ENCODE measurements around the gene IER5L. TPM values are rescaled to one million over a fixed set of nuclear protein-coding genes. Genes with fewer than 3 reads are reported as not detected.

Gene IER5L
- total RNA-seq, 1 donor from 2014 or later: 36.0 TPM

DNA sequence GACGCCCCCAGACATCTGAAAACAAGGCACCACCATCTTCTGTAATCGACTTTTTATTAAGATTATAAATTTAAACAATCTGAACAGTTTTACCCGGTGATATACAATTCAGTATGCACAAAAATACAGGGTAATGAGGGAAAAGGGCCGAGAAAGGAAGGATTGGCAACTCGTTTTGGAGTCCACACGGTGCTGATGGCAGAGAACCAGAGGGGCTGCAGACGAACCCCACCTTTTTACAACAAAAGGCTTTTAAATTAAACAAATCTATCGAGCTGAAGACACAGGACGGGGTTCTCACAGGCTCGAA is 2.6 kb downstream of the IER5L start:
- H3K27ac Mint-ChIP-seq (ENCODE audit: unreplicated experiment): peak overlapping the region; percentile 81
- peaks cover 12% of the 10 kb centered on the region for H3K9me3 Mint-ChIP-seq (ENCODE audit: unreplicated experiment)
- TF ChIP-seq, protein P1, sequence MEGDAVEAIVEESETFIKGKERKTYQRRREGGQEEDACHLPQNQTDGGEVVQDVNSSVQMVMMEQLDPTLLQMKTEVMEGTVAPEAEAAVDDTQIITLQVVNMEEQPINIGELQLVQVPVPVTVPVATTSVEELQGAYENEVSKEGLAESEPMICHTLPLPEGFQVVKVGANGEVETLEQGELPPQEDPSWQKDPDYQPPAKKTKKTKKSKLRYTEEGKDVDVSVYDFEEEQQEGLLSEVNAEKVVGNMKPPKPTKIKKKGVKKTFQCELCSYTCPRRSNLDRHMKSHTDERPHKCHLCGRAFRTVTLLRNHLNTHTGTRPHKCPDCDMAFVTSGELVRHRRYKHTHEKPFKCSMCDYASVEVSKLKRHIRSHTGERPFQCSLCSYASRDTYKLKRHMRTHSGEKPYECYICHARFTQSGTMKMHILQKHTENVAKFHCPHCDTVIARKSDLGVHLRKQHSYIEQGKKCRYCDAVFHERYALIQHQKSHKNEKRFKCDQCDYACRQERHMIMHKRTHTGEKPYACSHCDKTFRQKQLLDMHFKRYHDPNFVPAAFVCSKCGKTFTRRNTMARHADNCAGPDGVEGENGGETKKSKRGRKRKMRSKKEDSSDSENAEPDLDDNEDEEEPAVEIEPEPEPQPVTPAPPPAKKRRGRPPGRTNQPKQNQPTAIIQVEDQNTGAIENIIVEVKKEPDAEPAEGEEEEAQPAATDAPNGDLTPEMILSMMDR (IDR thresholded peaks at IDR 0.05; ENCODE audit: partially characterized antibody, unreplicated experiment): no peak
- peaks cover 24% of the 10 kb centered on the region for H3K4me1 Mint-ChIP-seq (ENCODE audit: low read depth, unreplicated experiment)
- DNase-seq: no peak
- no peaks in the 10 kb centered on the region for H3K36me3 Mint-ChIP-seq (ENCODE audit: unreplicated experiment)
- H3K27me3 Mint-ChIP-seq (ENCODE audit: unreplicated experiment): peaks cover 17% of the 10 kb centered on the region
- peak overlapping the region; percentile 88 for H3K4me3 Mint-ChIP-seq (ENCODE audit: unreplicated experiment)

DNA sequence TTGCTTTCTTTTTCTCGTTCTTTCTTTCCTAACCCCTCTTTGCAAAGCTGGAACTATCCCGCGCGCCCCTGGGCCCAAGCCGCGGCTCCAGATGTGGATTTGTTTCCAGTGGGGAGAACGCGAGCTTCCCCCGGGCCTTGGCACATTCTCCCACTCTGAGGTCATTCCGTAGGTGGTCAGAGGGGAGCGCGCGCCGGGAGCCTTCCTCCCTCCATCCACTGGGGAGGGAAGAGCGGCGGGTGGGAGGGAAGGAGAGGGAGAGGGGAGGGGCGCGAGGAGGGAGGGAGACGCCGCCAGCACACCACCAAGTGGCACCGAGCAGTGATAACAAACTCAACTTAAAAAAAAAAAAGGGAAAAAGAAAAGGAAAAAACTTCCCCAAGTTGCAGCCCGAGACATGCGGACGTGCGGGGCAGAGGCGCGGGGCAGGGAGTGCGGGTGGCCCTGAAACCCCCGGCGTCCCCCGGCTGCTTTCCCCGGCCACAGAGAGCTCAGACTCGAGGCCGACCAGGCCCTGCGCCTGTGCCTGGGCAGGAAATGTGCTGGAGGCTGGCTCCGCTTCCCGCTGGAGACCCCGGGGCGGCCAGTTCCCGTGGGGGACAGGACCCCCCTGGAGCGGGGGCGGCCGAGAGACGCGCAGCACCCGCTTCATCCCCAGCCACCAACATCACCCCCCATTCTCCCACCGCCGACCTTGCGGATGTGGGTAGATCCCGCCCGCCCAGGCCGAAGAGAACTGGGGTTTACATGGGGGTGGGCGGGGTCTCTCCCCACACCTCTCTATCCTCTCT is 3.1 kb downstream of the IER5L start:
- peaks cover 15% of the 10 kb centered on the region for H3K27me3 Mint-ChIP-seq (ENCODE audit: unreplicated experiment)
- peaks cover 10% of the 10 kb centered on the region for H3K9me3 Mint-ChIP-seq (ENCODE audit: unreplicated experiment)
- H3K4me3 Mint-ChIP-seq (ENCODE audit: unreplicated experiment): peak overlapping the region; percentile 88
- DNase-seq: peak; percentile 71
- peaks cover 26% of the 10 kb centered on the region for H3K4me1 Mint-ChIP-seq (ENCODE audit: low read depth, unreplicated experiment)
- H3K36me3 Mint-ChIP-seq (ENCODE audit: unreplicated experiment): no peaks in the 10 kb centered on the region
- TF ChIP-seq, protein P1 (IDR thresholded peaks at IDR 0.05; ENCODE audit: partially characterized antibody, unreplicated experiment): no peak
- H3K27ac Mint-ChIP-seq (ENCODE audit: unreplicated experiment): peak overlapping the region; percentile 90

DNA sequence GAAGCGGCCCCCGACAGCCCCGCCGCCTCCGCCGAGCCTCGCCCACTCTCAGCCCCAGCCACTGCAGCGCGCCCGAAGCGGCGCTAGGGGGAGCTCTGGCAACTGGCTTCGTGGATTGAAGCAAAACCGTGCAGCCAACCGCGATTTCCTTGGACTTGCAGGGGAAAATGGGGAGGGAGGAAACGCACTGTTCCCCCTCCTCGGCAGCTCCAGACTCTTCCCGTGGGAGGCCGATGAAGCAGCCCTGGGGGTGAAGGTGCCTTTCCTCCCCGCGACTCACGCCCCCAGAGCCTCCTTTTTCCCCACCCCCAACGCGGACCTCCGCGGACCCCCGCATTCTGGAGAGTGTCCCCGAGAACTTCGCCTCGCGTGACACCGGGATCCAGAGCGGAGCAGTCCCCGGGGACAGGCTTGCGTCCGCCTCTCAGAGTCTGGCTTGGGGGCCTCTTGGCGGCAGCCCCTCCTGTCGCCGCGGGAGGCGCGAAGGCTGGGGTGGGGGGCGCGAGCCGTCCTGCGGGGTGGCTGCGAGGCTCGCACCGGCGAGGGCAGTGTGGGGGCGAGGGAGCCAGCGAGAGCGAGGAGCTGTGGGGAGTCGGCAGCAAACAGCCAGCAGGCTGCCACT is 3.8 kb downstream of the IER5L start:
- peak overlapping the region; percentile 85 for H3K4me3 Mint-ChIP-seq (ENCODE audit: unreplicated experiment)
- peaks cover 11% of the 10 kb centered on the region for H3K27me3 Mint-ChIP-seq (ENCODE audit: unreplicated experiment)
- DNase-seq: peak; percentile 92
- H3K4me1 Mint-ChIP-seq (ENCODE audit: low read depth, unreplicated experiment): peaks cover 26% of the 10 kb centered on the region
- H3K27ac Mint-ChIP-seq (ENCODE audit: unreplicated experiment): peak overlapping the region; percentile 28
- no peaks in the 10 kb centered on the region for H3K36me3 Mint-ChIP-seq (ENCODE audit: unreplicated experiment)
- peaks cover 10% of the 10 kb centered on the region for H3K9me3 Mint-ChIP-seq (ENCODE audit: unreplicated experiment)
- TF ChIP-seq, protein P1 (IDR thresholded peaks at IDR 0.05; ENCODE audit: partially characterized antibody, unreplicated experiment): peak; percentile 96

DNA sequence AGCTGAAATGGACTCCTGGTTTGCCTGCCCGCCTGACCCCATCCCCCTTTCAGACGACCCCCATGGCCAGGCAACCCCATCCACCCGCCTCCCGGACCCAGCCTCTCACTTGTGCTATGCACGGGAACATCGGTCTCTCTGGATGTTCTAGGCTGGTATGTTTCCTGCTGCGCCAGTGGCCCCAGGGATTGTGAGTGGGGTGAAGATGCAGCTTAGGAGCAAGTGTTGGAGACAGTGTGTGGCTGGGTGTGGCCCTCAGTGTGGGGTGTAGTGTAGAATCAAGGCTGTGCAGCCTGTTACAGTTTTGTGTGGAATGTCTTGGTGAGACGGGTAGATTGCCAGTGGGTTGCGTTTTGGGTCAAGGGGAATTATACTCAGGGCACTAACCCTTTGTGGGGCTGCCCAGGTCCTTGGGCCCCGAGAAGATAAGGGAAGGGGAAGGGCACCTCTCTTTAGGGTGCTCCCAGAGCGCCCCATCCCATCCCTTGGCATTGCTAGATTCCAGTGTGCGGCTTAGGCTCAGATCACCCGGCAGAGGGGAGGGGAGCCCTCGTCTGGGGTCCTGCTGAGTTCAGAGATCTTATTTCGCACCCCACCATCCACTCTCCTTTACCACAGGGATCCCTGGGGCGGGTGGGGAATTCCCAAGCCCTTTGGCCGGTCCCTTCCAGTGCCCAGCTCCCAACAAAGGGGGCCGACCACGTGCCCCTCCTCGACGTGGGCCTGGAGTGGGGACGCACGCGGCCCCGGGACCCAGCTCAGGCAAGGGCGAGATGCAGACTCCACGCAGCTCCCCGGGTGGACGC is 4.6 kb downstream of the IER5L start:
- TF ChIP-seq, protein P1 (IDR thresholded peaks at IDR 0.05; ENCODE audit: partially characterized antibody, unreplicated experiment): no peak
- Mint-ChIP-seq H3K36me3 (ENCODE audit: unreplicated experiment) (no peaks in the 10 kb centered on the region), H3K4me1 (ENCODE audit: low read depth, unreplicated experiment) (peaks cover 24% of the 10 kb centered on the region), H3K27me3 (ENCODE audit: unreplicated experiment) (peaks cover 11% of the 10 kb centered on the region), H3K27ac (ENCODE audit: unreplicated experiment) (no peak overlapping the region), H3K4me3 (ENCODE audit: unreplicated experiment) (peak overlapping the region; percentile 22), H3K9me3 (ENCODE audit: unreplicated experiment) (peaks cover 5% of the 10 kb centered on the region)
- DNase-seq: no peak
